ENCODE measurements around the gene PRSS2. TPM values are rescaled to one million over a fixed set of nuclear protein-coding genes. Genes with fewer than 3 reads are reported as not detected.

PRSS2 gene
- not detected for total RNA-seq

DNA sequence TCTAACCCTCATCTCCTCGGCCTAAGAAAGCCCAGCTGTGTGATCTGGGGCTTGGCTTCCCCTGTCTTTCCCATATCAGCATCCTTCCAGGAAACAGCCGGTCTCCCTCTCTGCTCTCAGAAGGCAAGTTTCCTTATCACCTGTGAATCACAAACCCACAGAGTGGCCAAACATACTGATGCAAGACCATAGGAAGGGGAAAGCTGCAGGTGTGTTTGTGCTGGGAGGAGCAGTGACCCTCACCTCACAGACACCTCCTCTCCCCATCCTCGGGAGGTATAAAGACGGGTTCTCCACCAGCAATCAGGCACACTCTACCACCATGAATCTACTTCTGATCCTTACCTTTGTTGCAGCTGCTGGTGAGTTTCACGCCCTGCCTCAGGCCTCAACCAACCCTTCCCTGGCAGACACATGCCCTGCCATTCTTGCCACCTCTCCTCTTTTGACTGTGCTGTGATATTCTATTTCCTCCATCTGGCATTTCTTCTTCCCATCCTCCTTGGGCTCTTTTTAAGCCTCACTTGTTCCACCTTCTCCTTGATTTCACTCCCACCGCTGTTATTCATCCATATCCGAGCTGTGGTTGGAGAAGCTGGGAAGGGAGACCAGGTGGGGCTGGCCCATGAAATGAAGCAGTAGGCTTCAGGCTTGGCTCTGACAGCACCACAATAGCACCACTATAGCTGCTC, at the start of gene PRSS2:
Gene PRSS2, plus strand, starts transcription at position 310 of the 692 bp plus-strand sequence. Its CDS starts 13 bp downstream, at position 323.
- no peaks in the 10 kb centered on the region for H3K9me3 ChIP-seq
- H3K36me3 ChIP-seq: no peaks in the 10 kb centered on the region
- no peak within 1 kb of the TSS for H3K4me3 ChIP-seq
- peaks cover 23% of the 10 kb centered on the region for H3K27me3 ChIP-seq
- no peaks in the 10 kb centered on the region for H3K4me1 ChIP-seq
- WGBS, 2 donors (ENCODE audit: low coverage in 1 of 2): 73 to 75% methylated on average over 5 to 7 of the region's 7 CpGs
- TF ChIP-seq POLR2A (IDR thresholded peaks at IDR 0.05) (no peak), POLR2AphosphoS5 (IDR thresholded peaks at IDR 0.05) (no peak), EP300 (IDR thresholded peaks at IDR 0.05) (no peak)
- TF ChIP-seq, protein P1, sequence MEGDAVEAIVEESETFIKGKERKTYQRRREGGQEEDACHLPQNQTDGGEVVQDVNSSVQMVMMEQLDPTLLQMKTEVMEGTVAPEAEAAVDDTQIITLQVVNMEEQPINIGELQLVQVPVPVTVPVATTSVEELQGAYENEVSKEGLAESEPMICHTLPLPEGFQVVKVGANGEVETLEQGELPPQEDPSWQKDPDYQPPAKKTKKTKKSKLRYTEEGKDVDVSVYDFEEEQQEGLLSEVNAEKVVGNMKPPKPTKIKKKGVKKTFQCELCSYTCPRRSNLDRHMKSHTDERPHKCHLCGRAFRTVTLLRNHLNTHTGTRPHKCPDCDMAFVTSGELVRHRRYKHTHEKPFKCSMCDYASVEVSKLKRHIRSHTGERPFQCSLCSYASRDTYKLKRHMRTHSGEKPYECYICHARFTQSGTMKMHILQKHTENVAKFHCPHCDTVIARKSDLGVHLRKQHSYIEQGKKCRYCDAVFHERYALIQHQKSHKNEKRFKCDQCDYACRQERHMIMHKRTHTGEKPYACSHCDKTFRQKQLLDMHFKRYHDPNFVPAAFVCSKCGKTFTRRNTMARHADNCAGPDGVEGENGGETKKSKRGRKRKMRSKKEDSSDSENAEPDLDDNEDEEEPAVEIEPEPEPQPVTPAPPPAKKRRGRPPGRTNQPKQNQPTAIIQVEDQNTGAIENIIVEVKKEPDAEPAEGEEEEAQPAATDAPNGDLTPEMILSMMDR (IDR thresholded peaks at IDR 0.05): no peak
- H3K27ac ChIP-seq: no peak within 1 kb of the TSS
- no peak for ATAC-seq

DNA sequence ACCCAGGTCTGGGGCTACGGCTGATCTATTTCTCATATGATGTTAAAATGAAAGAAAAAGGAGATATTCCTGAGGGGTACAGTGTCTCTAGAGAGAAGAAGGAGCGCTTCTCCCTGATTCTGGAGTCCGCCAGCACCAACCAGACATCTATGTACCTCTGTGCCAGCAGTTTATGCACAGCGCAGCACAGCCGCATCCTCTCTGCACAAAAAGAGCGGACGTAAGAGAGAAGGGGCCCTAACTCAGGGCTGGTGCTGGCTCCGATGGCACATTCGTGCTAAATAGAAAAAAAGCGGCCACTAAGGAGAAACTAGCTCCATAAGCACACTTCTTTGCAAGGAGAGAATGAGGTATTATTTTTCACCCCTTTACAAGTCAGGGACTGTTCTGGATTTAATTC, 49.8 kb upstream of the PRSS2 start:
- H3K36me3 ChIP-seq: no peaks in the 10 kb centered on the region
- H3K4me3 ChIP-seq: no peak overlapping the region
- TF ChIP-seq POLR2A (IDR thresholded peaks at IDR 0.05): no peak
- TF ChIP-seq, protein P1 (IDR thresholded peaks at IDR 0.05): no peak
- TF ChIP-seq POLR2AphosphoS5 (IDR thresholded peaks at IDR 0.05): no peak
- TF ChIP-seq EP300 (IDR thresholded peaks at IDR 0.05): no peak
- H3K9me3 ChIP-seq: no peaks in the 10 kb centered on the region
- H3K27me3 ChIP-seq: peaks cover 31% of the 10 kb centered on the region
- no peak for ATAC-seq
- H3K4me1 ChIP-seq: no peaks in the 10 kb centered on the region
- 63 to 72% methylated on average over 4 to 7 of the region's 10 CpGs for WGBS, 2 donors (ENCODE audit: low coverage in 1 of 2)
- no peak overlapping the region for H3K27ac ChIP-seq

DNA sequence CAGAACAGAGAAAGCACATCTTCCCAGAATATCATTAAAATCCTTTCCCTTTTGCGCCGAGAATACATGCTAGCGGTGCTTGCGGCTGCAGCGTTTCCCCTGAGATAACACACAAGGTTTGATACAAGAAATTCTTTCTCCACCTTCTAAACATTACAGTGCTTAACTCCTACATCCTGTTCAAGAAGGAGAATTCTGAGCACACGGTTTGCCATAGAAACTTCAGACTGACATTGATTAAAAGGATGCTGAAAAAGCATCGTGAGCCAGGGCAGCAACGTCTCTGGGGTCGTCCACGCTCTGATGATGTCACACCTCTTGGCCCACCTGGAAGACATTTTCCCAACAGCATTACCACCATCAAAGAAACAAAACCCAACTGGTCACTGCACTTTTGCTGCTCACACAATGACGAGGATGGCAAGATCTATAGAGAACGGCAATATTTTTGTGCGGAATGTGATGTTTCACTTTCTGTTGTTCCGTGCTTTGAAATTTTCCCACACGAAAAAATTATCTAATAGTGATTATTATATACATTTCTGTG, 48.4 kb upstream of the PRSS2 start:
- WGBS, 2 donors (ENCODE audit: low coverage in 1 of 2): 23 to 49% methylated on average over 14 to 15 of the region's 15 CpGs
- Histone ChIP-seq H3K4me1 (no peaks in the 10 kb centered on the region), H3K9me3 (no peaks in the 10 kb centered on the region), H3K27ac (no peak overlapping the region), H3K36me3 (no peaks in the 10 kb centered on the region), H3K27me3 (peaks cover 39% of the 10 kb centered on the region), H3K4me3 (no peak overlapping the region)
- no peak for ATAC-seq
- TF ChIP-seq EP300 (IDR thresholded peaks at IDR 0.05): no peak
- TF ChIP-seq POLR2AphosphoS5 (IDR thresholded peaks at IDR 0.05): no peak
- no peak for TF ChIP-seq POLR2A (IDR thresholded peaks at IDR 0.05)
- TF ChIP-seq, protein P1 (IDR thresholded peaks at IDR 0.05): no peak

DNA sequence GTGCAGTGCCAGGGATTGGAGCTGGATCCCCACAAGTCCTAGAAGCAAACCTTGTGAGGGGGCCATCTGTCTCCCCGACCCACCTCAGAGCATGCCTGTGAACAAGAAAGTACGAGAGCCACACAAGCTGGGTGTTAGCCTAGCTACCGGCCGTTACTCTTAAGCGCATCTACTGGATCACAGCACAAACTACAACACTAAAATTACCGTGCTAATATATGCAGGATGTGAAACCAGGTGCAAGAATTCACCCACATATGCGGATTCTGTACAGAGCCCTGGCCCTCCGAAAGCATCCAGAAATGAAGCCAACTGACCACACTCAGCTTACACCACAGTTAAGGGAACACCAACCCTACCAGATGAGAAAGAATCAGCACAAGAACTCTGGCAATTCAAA, 37.5 kb upstream of the PRSS2 start:
- 89% methylated on average over 7 of the region's 8 CpGs; no CpG with 5 or more reads in 1 of the 2 donors for WGBS, 2 donors (ENCODE audit: low coverage in 1 of 2)
- no peak for TF ChIP-seq EP300 (IDR thresholded peaks at IDR 0.05)
- TF ChIP-seq POLR2AphosphoS5 (IDR thresholded peaks at IDR 0.05): no peak
- no peak for TF ChIP-seq POLR2A (IDR thresholded peaks at IDR 0.05)
- TF ChIP-seq, protein P1 (IDR thresholded peaks at IDR 0.05): no peak
- ATAC-seq: no peak
- H3K27me3 ChIP-seq: no peaks in the 10 kb centered on the region
- no peak overlapping the region for H3K27ac ChIP-seq
- no peaks in the 10 kb centered on the region for H3K36me3 ChIP-seq
- no peak overlapping the region for H3K4me3 ChIP-seq
- peaks cover 0 to 10% (median 0%) of the 10 kb centered on the region in 3 donors for H3K9me3 ChIP-seq
- no peaks in the 10 kb centered on the region for H3K4me1 ChIP-seq

All from gastroesophageal sphincter (tissue), 4 donors.